GM23338 (cell line): Measurements from ENCODE around the gene DENND1B. TPM values are rescaled to one million over a fixed set of nuclear protein-coding genes. Genes with fewer than 3 reads are reported as not detected.

Experiments
- ATAC-seq: fragments of 200-7000 bp; cut with Tn5 transposase; 3 replicates; pipeline ENCODE4 v1.9.1; 2020
- DNase-seq: peaks from one replicate; pipeline ENCODE4 v3.0.0-alpha.2; 2015; ENCODE audit warnings: low spot score
- H2AFZ ChIP-seq: fragments of 200-600 bp; sonication (generic); 2 replicates; pipeline ENCODE4 v1.8.0; 2016; ENCODE audit warnings: antibody characterized with exemption, mild to moderate bottlenecking, moderate library complexity
- H3F3A ChIP-seq: fragments of 200-600 bp; sonication (generic); replicated peaks from 2 replicates; pipeline ENCODE4 v1.8.0; 2017; ENCODE audit warnings: antibody characterized with exemption, mixed run types, low read depth
- H3K27ac ChIP-seq: fragments of 200-600 bp; sonication (generic); 2 replicates; pipeline ENCODE4 v1.6.1; 2016; ENCODE audit warnings: low read depth
- H3K27me3 ChIP-seq: fragments of 200-600 bp; sonication (generic); 2 replicates; pipeline ENCODE4 v1.8.0; 2016; ENCODE audit warnings: mild to moderate bottlenecking, mixed run types, moderate library complexity; ENCODE audit not compliant: insufficient read depth
- H3K36me3 ChIP-seq: fragments of 200-600 bp; sonication (generic); 2 replicates; pipeline ENCODE4 v1.8.0; 2016; ENCODE audit warnings: mild to moderate bottlenecking; ENCODE audit not compliant: insufficient read depth
- H3K4me1 ChIP-seq: fragments of 200-600 bp; sonication (generic); 2 replicates; pipeline ENCODE4 v1.8.0; 2016; ENCODE audit warnings: mild to moderate bottlenecking, moderate library complexity; ENCODE audit not compliant: insufficient read depth
- H3K4me2 ChIP-seq: fragments of 200-600 bp; sonication (generic); 2 replicates; pipeline ENCODE4 v1.7.1; 2017; ENCODE audit warnings: mixed run types
- H3K4me3 ChIP-seq: fragments of 200-600 bp; sonication (generic); 2 replicates; pipeline ENCODE4 v1.6.1; 2016; ENCODE audit warnings: mixed run types
- H3K79me2 ChIP-seq: fragments of 200-600 bp; sonication (generic); replicated peaks from 2 replicates; pipeline ENCODE4 v1.8.0; 2017; ENCODE audit warnings: mild to moderate bottlenecking; ENCODE audit not compliant: insufficient read depth
- H3K9me2 ChIP-seq: fragments of 200-600 bp; sonication (generic); 2 replicates; pipeline ENCODE4 v1.8.0; 2017; ENCODE audit not compliant: insufficient read depth
- H4K20me1 ChIP-seq: fragments of 200-600 bp; sonication (generic); replicated peaks from 2 replicates; pipeline ENCODE4 v1.8.0; 2017; ENCODE audit warnings: mild to moderate bottlenecking; ENCODE audit not compliant: insufficient read depth
- H3K27ac Mint-ChIP-seq: 2 replicates; pipeline ENCODE4 v1.8.0; 2020; ENCODE audit warnings: inconsistent platforms, mild to moderate bottlenecking, moderate library complexity, mixed read lengths
- H3K27me3 Mint-ChIP-seq: 3 replicates; pipeline ENCODE4 v1.8.0; 2022; ENCODE audit warnings: low read depth, mild to moderate bottlenecking, moderate library complexity, mixed read lengths, inconsistent platforms; ENCODE audit not compliant: insufficient read depth, poor library complexity
- H3K36me3 Mint-ChIP-seq: 3 replicates; pipeline ENCODE4 v1.8.0; 2021; ENCODE audit warnings: low read depth, mild to moderate bottlenecking, inconsistent platforms, moderate library complexity, mixed read lengths
- H3K4me1 Mint-ChIP-seq: 3 replicates; pipeline ENCODE4 v1.8.0; 2020; ENCODE audit warnings: mild to moderate bottlenecking, inconsistent platforms, mixed read lengths
- H3K4me3 Mint-ChIP-seq: 3 replicates; pipeline ENCODE4 v1.8.0; 2021; ENCODE audit warnings: moderate library complexity, mild to moderate bottlenecking, inconsistent platforms, mixed read lengths
- H3K9me3 Mint-ChIP-seq: 3 replicates; pipeline ENCODE4 v1.8.0; 2020; ENCODE audit warnings: moderate library complexity, mild to moderate bottlenecking, inconsistent platforms, mixed read lengths
- CREB1 ChIP-seq: fragments of 250-450 bp; sonication (Bioruptor Pico); IDR thresholded peaks from 2 replicates; pipeline ENCODE4 v1.5.0; 2020; ENCODE audit warnings: low read depth, mild to moderate bottlenecking, moderate library complexity
- ETS1 ChIP-seq: IDR thresholded peaks from 2 replicates; pipeline ENCODE4 v1.6.1; 2016; ENCODE audit warnings: antibody characterized with exemption
- EZH2 ChIP-seq: fragments of 200-600 bp; sonication (generic); IDR thresholded peaks from one replicate; pipeline ENCODE4 v1.8.0; 2017; ENCODE audit warnings: antibody characterized with exemption, mild to moderate bottlenecking, low read depth; ENCODE audit not compliant: unreplicated experiment
- EZH2phosphoT487 ChIP-seq: fragments of 200-600 bp; sonication (generic); IDR thresholded peaks from one replicate; pipeline ENCODE4 v1.8.1; 2018; ENCODE audit warnings: antibody characterized with exemption; ENCODE audit not compliant: unreplicated experiment
- JUNB ChIP-seq: IDR thresholded peaks from one replicate; pipeline ENCODE4 v1.6.1; 2016; ENCODE audit warnings: antibody characterized with exemption; ENCODE audit not compliant: unreplicated experiment
- NANOG ChIP-seq: IDR thresholded peaks from 2 replicates; pipeline ENCODE4 v1.6.1; 2016; ENCODE audit warnings: antibody characterized with exemption, borderline replicate concordance
- REST ChIP-seq: IDR thresholded peaks from one replicate; pipeline ENCODE4 v1.6.1; 2018; ENCODE audit warnings: antibody characterized with exemption; ENCODE audit not compliant: unreplicated experiment
- STAT1 ChIP-seq: IDR thresholded peaks from one replicate; pipeline ENCODE4 v1.6.1; 2016; ENCODE audit warnings: antibody characterized with exemption; ENCODE audit not compliant: unreplicated experiment
- ZNF114 ChIP-seq: fragments of 250-450 bp; sonication (Bioruptor Pico); IDR thresholded peaks from 2 replicates; pipeline ENCODE4 v1.5.0; 2020; ENCODE audit warnings: mild to moderate bottlenecking, moderate library complexity
- ZNF331 ChIP-seq: fragments of 250-450 bp; sonication (Bioruptor Pico); IDR thresholded peaks from 2 replicates; pipeline ENCODE4 v1.5.0; 2020; ENCODE audit warnings: low read depth, mild to moderate bottlenecking, moderate library complexity
- polyA plus RNA-seq: library from polyadenylated mRNA; unstranded; fragments of >200 nt; fragmentation: Nextera tagmentation; extraction: Ambion mirVana; gene quantifications from 2 replicates; pipeline ENCODE4 v1.2.1, GENCODE V29; 2016
- total RNA-seq: library from RNA; depleted of rRNA; stranded (reverse); fragments of >200 nt; shearing (Covaris generic); gene quantifications from 2 replicates; pipeline ENCODE4 v1.2.3, GENCODE V29; 2014
- TF ChIP-seq, protein P1 (sequence below), 2 experiments: fragments of 200-600 bp in 1 of 2; sonication (generic) in 1 of 2; conservative IDR thresholded peaks; 2 replicates each; pipeline versions ENCODE4 v1.5.1 to v1.6.1; 2016 to 2017; ENCODE audit warnings: antibody characterized with exemption in 2 of 2, low read depth in 2 of 2, mild to moderate bottlenecking in 2 of 2, moderate library complexity in 1 of 2

DENND1B gene
- total and polyA plus RNA-seq, 2 experiments from 2014 or later = 4.3 to 5.2 TPM

- TF ChIP-seq EZH2 (no peak), JUNB (no peak), EZH2phosphoT487 (no peak), ZNF331 (CRISPR knock-in tag) (no peak), NANOG (no peak), ZNF114 (no peak), REST (no peak), STAT1 (no peak)
- TF ChIP-seq, protein P1, sequence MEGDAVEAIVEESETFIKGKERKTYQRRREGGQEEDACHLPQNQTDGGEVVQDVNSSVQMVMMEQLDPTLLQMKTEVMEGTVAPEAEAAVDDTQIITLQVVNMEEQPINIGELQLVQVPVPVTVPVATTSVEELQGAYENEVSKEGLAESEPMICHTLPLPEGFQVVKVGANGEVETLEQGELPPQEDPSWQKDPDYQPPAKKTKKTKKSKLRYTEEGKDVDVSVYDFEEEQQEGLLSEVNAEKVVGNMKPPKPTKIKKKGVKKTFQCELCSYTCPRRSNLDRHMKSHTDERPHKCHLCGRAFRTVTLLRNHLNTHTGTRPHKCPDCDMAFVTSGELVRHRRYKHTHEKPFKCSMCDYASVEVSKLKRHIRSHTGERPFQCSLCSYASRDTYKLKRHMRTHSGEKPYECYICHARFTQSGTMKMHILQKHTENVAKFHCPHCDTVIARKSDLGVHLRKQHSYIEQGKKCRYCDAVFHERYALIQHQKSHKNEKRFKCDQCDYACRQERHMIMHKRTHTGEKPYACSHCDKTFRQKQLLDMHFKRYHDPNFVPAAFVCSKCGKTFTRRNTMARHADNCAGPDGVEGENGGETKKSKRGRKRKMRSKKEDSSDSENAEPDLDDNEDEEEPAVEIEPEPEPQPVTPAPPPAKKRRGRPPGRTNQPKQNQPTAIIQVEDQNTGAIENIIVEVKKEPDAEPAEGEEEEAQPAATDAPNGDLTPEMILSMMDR (conservative IDR thresholded peaks at IDR 0.05; ENCODE audit: low read depth in 2 of 2) = no peak
- DNase-seq (no peak), ATAC-seq (no peak)
- Mint-ChIP-seq H3K4me1 (peaks cover 23% of the 10 kb centered on the region), H3K4me3 (no peak overlapping the region), H3K27me3 (no peaks in the 10 kb centered on the region), H3K27ac (no peak overlapping the region; the same call in 1 of the 2 replicates), H3K36me3 (no peaks in the 10 kb centered on the region), H3K9me3 (no peaks in the 10 kb centered on the region)
- H3K36me3 ChIP-seq = no peaks in the 10 kb centered on the region
- H2AFZ ChIP-seq = no peak overlapping the region
- H3K27ac ChIP-seq = no peak overlapping the region
- no peaks in the 10 kb centered on the region for H3F3A ChIP-seq
- H3K79me2 ChIP-seq = no peaks in the 10 kb centered on the region
- no peaks in the 10 kb centered on the region for H4K20me1 ChIP-seq
- peaks cover 13% of the 10 kb centered on the region for H3K4me1 ChIP-seq
- H3K9me2 ChIP-seq = no peaks in the 10 kb centered on the region
- no peak overlapping the region for H3K4me2 ChIP-seq
- H3K27me3 ChIP-seq = no peaks in the 10 kb centered on the region
- no peak overlapping the region for H3K4me3 ChIP-seq
Measured at GRCh38 chr1:197733324-197733723, 42.0 kb downstream of the DENND1B start.

GRCh38 chr1:197732187-197732586 is 43.1 kb downstream of the DENND1B start:
- no peak for ATAC-seq
- Mint-ChIP-seq H3K27me3 (no peaks in the 10 kb centered on the region), H3K9me3 (no peaks in the 10 kb centered on the region; the same call in 2 of the 3 replicates), H3K4me3 (no peak overlapping the region), H3K27ac (no peak overlapping the region), H3K36me3 (no peaks in the 10 kb centered on the region), H3K4me1 (peaks cover 23% of the 10 kb centered on the region)
- Histone ChIP-seq H3K9me2 (no peaks in the 10 kb centered on the region), H3K4me3 (no peak overlapping the region), H2AFZ (no peak overlapping the region), H3K36me3 (no peaks in the 10 kb centered on the region), H3K27me3 (no peaks in the 10 kb centered on the region), H3F3A (no peaks in the 10 kb centered on the region), H3K4me1 (peaks cover 10% of the 10 kb centered on the region), H3K79me2 (no peaks in the 10 kb centered on the region), H3K27ac (no peak overlapping the region), H4K20me1 (no peaks in the 10 kb centered on the region), H3K4me2 (no peak overlapping the region)
- DNase-seq = no peak
- no peak for TF ChIP-seq REST
- no peak for TF ChIP-seq ZNF114
- TF ChIP-seq CREB1 = no peak
- TF ChIP-seq NANOG = no peak
- no peak for TF ChIP-seq STAT1
- TF ChIP-seq EZH2 = no peak
- TF ChIP-seq JUNB = no peak
- no peak for TF ChIP-seq EZH2phosphoT487
- TF ChIP-seq, protein P1 (conservative IDR thresholded peaks at IDR 0.05; ENCODE audit: low read depth in 2 of 2) = no peak
- no peak for TF ChIP-seq ETS1
